Heart left ventricle (tissue), 13 donors: Measurements from ENCODE around the gene TNFRSF13B.

Experiments
- CTCF ChIP-seq, 12 donors: fragments of 200-600 bp; sonication (generic) in 4 of 12; IDR thresholded peaks; one replicate each; pipeline versions ENCODE4 v1.5.0 to v1.8.0; 2018 to 2022; ENCODE audit warnings: antibody characterized with exemption in 12 of 12, mild to moderate bottlenecking in 5 of 12
- POLR2A ChIP-seq, 2 donors: fragments of 450-650 bp; IDR thresholded peaks; one replicate each; pipeline ENCODE4 v1.6.1; 2017; ENCODE audit warnings: antibody characterized with exemption in 2 of 2, mild to moderate bottlenecking in 2 of 2, moderate library complexity in 2 of 2
- donor health status: ischemic (EF 13 %, LVEDD 7.1; RV severe dilation, severe dysfunction).
- donor health status: DM: no; HTN: yes; CAD: no.
- donor health status: DM: no; HTN: no; CAD: no.
- donor health status: ischemic (EF 25% LVEDD 6.9; RV normal size, moderate dysfunction).
- donor health status: ischemic (EF 25% LVEDD 5.7; RV mildly dilated, moderate dysfunction).
- donor health status: ischemic (EF 35%, LVEDD 5.7; RV mildly dilated, moderate dysfunction).
- donor health status: nonischemic (EF 11% LVEDD 7.7; RV severe dilation, severe dysfunction).
- donor health status: DM: yes; HTN: yes; CAD: no.
- donor health status: PGD.
- donor health status: ischemic (EF 29% LVEDD 5.4; RV normal size, mild dysfunction).
- donor health status: nonischemic (EF 23%, LVEDD 6.1; RV moderate dilation, normal function).

GRCh38 chr17:16988749-16989229 lies 16.9 kb upstream of the TNFRSF13B start:
- TF ChIP-seq POLR2A (IDR thresholded peaks at IDR 0.05) (no peak), CTCF (IDR thresholded peaks at IDR 0.05) (no peak)
